HEK293 (cell line): ENCODE measurements around the gene APC2.

Source experiments
- CTCF ChIA-PET: fragments of 350-600 bp; formaldehyde crosslinking; extraction: SDS; loops from one replicate; lab custom pipeline; 2021; ENCODE audit warnings: antibody characterized with exemption; lab: Yijun Ruan, JAX
- POLR2A ChIA-PET: fragments of 300-600 bp; formaldehyde crosslinking; extraction: SDS; loops from one replicate; lab custom pipeline; 2020; ENCODE audit warnings: antibody characterized with exemption, inconsistent platforms; lab: Yijun Ruan, JAX
- H3K27ac ChIP-seq: fragments of 200-500 bp; sonication (Bioruptor generic); 2 replicates; pipeline ENCODE4 v1.5.1; 2014; ENCODE audit warnings: low read depth, low read length, control low read depth, inconsistent platforms; ENCODE audit errors: extremely low read depth
- H3K36me3 ChIP-seq, 2 experiments: fragments of 200-500 bp in 1 of 2; sonication (Bioruptor generic) in 1 of 2; 1 replicate in 1 of 2; 2 replicates in 1 of 2; pipeline ENCODE4 v1.5.1; 2014 to 2017; ENCODE audit warnings: inconsistent platforms in 2 of 2, low read length in 2 of 2; ENCODE audit not compliant: control insufficient read depth in 2 of 2, insufficient read depth in 1 of 2
- H3K4me1 ChIP-seq: fragments of 200-500 bp; sonication (Bioruptor generic); 2 replicates; pipeline ENCODE4 v1.5.1; 2014; ENCODE audit warnings: mild to moderate bottlenecking, low read length, inconsistent platforms; ENCODE audit not compliant: control insufficient read depth, insufficient read depth
- H3K4me3 ChIP-seq: 2 replicates; pipeline ENCODE4 v1.5.1; 2011; ENCODE audit warnings: low read depth, mild to moderate bottlenecking, control low read depth, low read length, moderate library complexity
- H3K9me3 ChIP-seq: fragments of 200-500 bp; sonication (Bioruptor generic); 2 replicates; pipeline ENCODE4 v1.5.1; 2014; ENCODE audit warnings: low read depth, low read length, inconsistent platforms; ENCODE audit not compliant: control insufficient read depth, insufficient read depth
- GLIS2 ChIP-seq: fragments of 450-650 bp; formaldehyde crosslinking; IDR thresholded peaks from 2 replicates; pipeline ENCODE4 v1.5.1; 2016; ENCODE audit warnings: missing biosample characterization, missing genetic modification characterization
- KLF16 ChIP-seq: fragments of 450-650 bp; formaldehyde crosslinking; IDR thresholded peaks from 2 replicates; pipeline ENCODE4 v1.5.1; 2017; ENCODE audit warnings: missing biosample characterization, missing genetic modification characterization
- KLF17 ChIP-seq: fragments of 450-650 bp; formaldehyde crosslinking; IDR thresholded peaks from 2 replicates; pipeline ENCODE4 v1.5.1; 2016; ENCODE audit warnings: missing biosample characterization, missing genetic modification characterization
- KLF7 ChIP-seq: fragments of 450-650 bp; formaldehyde crosslinking; IDR thresholded peaks from 2 replicates; pipeline ENCODE4 v1.5.1; 2016; ENCODE audit warnings: missing biosample characterization, missing genetic modification characterization, borderline replicate concordance
- MZF1 ChIP-seq: fragments of 450-650 bp; formaldehyde crosslinking; IDR thresholded peaks from 2 replicates; pipeline ENCODE4 v1.5.1; 2017; ENCODE audit warnings: missing biosample characterization, missing genetic modification characterization, borderline replicate concordance
- TCF7L2 ChIP-seq: IDR thresholded peaks from 2 replicates; pipeline ENCODE4 v1.6.1; 2011; ENCODE audit warnings: low read depth, mild to moderate bottlenecking, inconsistent platforms, low read length, moderate library complexity, borderline replicate concordance
- WT1 ChIP-seq: fragments of 450-650 bp; formaldehyde crosslinking; IDR thresholded peaks from 2 replicates; pipeline ENCODE4 v1.5.1; 2016; ENCODE audit warnings: missing biosample characterization, missing genetic modification characterization
- ZBTB44 ChIP-seq: fragments of 450-650 bp; IDR thresholded peaks from 2 replicates; pipeline ENCODE4 v1.5.1; 2018; ENCODE audit warnings: missing biosample characterization, mild to moderate bottlenecking, missing genetic modification characterization
- ZBTB7A ChIP-seq: fragments of 450-650 bp; formaldehyde crosslinking; IDR thresholded peaks from 2 replicates; pipeline ENCODE4 v1.5.1; 2016; ENCODE audit warnings: low read depth, missing biosample characterization, missing genetic modification characterization
- ZNF184 ChIP-seq: fragments of 450-650 bp; IDR thresholded peaks from 2 replicates; pipeline ENCODE4 v1.5.1; 2018; ENCODE audit warnings: missing biosample characterization, mild to moderate bottlenecking, missing genetic modification characterization
- ZNF2 ChIP-seq: fragments of 450-650 bp; formaldehyde crosslinking; IDR thresholded peaks from 2 replicates; pipeline ENCODE4 v1.5.1; 2016; ENCODE audit warnings: missing biosample characterization, missing genetic modification characterization
- ZNF211 ChIP-seq: fragments of 450-650 bp; formaldehyde crosslinking; IDR thresholded peaks from 2 replicates; pipeline ENCODE4 v1.5.1; 2016; ENCODE audit warnings: low read depth, missing biosample characterization, missing genetic modification characterization
- ZNF341 ChIP-seq: fragments of 450-650 bp; formaldehyde crosslinking; IDR thresholded peaks from 2 replicates; pipeline ENCODE4; 2016; ENCODE audit warnings: low read depth, missing biosample characterization, missing genetic modification characterization
- ZNF398 ChIP-seq: fragments of 450-650 bp; formaldehyde crosslinking; IDR thresholded peaks from 2 replicates; pipeline ENCODE4 v1.5.1; 2017; ENCODE audit warnings: missing biosample characterization, missing genetic modification characterization
- ZNF501 ChIP-seq: fragments of 450-650 bp; formaldehyde crosslinking; IDR thresholded peaks from 2 replicates; pipeline ENCODE4 v1.5.1; 2016; ENCODE audit warnings: missing biosample characterization, missing genetic modification characterization
- ZNF560 ChIP-seq: fragments of 450-650 bp; formaldehyde crosslinking; IDR thresholded peaks from 2 replicates; pipeline ENCODE4 v1.5.1; 2017; ENCODE audit warnings: missing biosample characterization, missing genetic modification characterization, borderline replicate concordance
- ZNF600 ChIP-seq: fragments of 450-650 bp; formaldehyde crosslinking; IDR thresholded peaks from 2 replicates; pipeline ENCODE4 v1.5.1; 2016; ENCODE audit warnings: missing biosample characterization, missing genetic modification characterization
- ZNF660 ChIP-seq: fragments of 450-650 bp; IDR thresholded peaks from 2 replicates; pipeline ENCODE4 v1.5.1; 2018; ENCODE audit warnings: missing biosample characterization, mild to moderate bottlenecking, missing genetic modification characterization
- ZNF692 ChIP-seq: fragments of 450-650 bp; formaldehyde crosslinking; IDR thresholded peaks from 2 replicates; pipeline ENCODE4 v1.5.1; 2016; ENCODE audit warnings: missing biosample characterization, missing genetic modification characterization
- ZNF701 ChIP-seq: fragments of 450-650 bp; formaldehyde crosslinking; IDR thresholded peaks from 2 replicates; pipeline ENCODE4 v1.5.1; 2016; ENCODE audit warnings: missing biosample characterization, missing genetic modification characterization
- ZNF76 ChIP-seq: fragments of 450-650 bp; formaldehyde crosslinking; IDR thresholded peaks from 2 replicates; pipeline ENCODE4; 2016; ENCODE audit warnings: low read depth, missing biosample characterization, missing genetic modification characterization, borderline replicate concordance
- ZNF776 ChIP-seq: fragments of 450-650 bp; formaldehyde crosslinking; IDR thresholded peaks from 2 replicates; pipeline ENCODE4 v1.5.0; 2017; ENCODE audit warnings: missing biosample characterization, missing genetic modification characterization, borderline replicate concordance
- ZSCAN18 ChIP-seq: fragments of 450-650 bp; formaldehyde crosslinking; IDR thresholded peaks from 2 replicates; pipeline ENCODE4 v1.5.1; 2016; ENCODE audit warnings: missing biosample characterization, missing genetic modification characterization
- ZSCAN30 ChIP-seq: fragments of 450-650 bp; IDR thresholded peaks from 2 replicates; pipeline ENCODE4 v1.5.1; 2018; ENCODE audit warnings: missing biosample characterization, mild to moderate bottlenecking, missing genetic modification characterization, moderate library complexity
- TF ChIP-seq, protein P1 (sequence below): sonication (generic); formaldehyde crosslinking; IDR thresholded peaks from 2 replicates; pipeline ENCODE4 v1.8.1; 2022; ENCODE audit warnings: mild to moderate bottlenecking, moderate library complexity, missing genetic modification reagents

The APC2 gene

DNA sequence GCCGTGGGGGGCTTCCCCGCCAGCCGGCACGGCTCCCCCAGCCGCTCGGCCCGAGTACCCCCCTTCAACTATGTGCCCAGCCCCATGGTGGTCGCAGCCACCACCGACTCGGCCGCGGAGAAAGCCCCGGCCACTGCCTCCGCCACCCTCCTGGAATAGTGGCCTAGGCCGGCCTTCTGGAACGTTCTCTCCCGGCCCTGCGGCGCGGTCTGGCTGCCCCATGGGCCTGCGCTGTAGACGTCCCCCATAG lies 20.1 kb downstream of the APC2 start (continued):
- no peak for TF ChIP-seq TCF7L2
- 0 out of 2 replicates have a peak, but pooled peaks have one; percentile 42 for TF ChIP-seq KLF7 (tag by site-specific recombination)
- TF ChIP-seq ZBTB7A (tag by site-specific recombination): 0 out of 2 replicates have a peak, but pooled peaks have one; percentile 17
- TF ChIP-seq ZNF341 (tag by site-specific recombination): no peak

DNA sequence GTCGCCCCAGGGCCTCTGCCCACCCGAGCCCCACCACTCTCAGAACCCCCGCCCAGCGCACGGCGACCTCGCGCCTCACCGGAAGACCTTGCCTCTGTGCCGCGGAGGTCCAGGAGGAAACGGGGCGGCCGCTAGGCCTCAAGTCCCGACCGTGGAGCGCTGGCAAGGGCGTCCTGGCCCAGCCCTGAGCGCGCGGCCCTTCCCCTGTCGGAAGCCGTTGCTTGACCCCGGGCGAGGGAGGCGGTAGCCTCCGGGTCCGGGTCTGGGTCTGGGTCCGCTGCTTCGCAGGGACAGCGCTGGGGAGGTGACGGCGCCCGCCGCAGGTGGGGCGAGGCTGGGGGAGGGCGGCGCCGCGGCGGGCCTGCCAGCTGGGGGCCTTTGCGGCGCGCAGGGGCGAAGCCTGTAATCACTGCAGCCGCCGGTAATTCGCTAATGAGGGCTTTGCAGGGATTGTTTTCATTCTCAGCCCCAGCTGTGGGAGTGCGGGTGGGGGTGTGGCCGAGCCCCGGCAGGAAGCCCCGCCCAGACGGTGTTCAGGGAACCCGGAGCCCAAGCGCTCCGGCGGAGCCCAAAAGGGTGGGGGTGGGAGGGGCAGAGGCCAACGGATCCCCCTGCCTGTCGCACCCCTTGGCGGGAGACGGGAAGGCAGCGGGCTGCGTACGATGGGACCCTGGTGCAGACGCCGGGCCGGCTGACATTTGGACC lies 20.5 kb downstream of the APC2 start:
- Histone ChIP-seq H3K9me3 (no peaks in the 10 kb centered on the region), H3K27ac (peak overlapping the region; percentile 46; the same call in 1 of the 2 replicates), H3K36me3 (peaks cover 0 to 16% of the 10 kb centered on the region in 2 experiments; a peak in 2 of 3 replicates), H3K4me3 (peak overlapping the region; percentile 28), H3K4me1 (peaks cover 12% of the 10 kb centered on the region)
- POLR2A ChIA-PET: interaction anchor here (1.3 to 2.2 kb wide), 2 partner anchors 11 to 15 kb away, joined by 4 to 6 read pairs; no protein-coding TSS in a partner anchor
- CTCF ChIA-PET: no interaction called here
- no peak; the same call in none of the 2 replicates for TF ChIP-seq KLF16
- 0 out of 2 replicates have a peak, but pooled peaks have one; percentile 37 for TF ChIP-seq ZNF341 (tag by site-specific recombination)
- no peak for TF ChIP-seq ZSCAN18 (tag by site-specific recombination)
- peak; percentile 34; the same call in 1 of the 2 replicates for TF ChIP-seq ZNF600
- TF ChIP-seq ZSCAN30 (tag by site-specific recombination): peak; percentile 62; the same call in 1 of the 2 replicates
- peak; percentile 33; the same call in 1 of the 2 replicates for TF ChIP-seq ZNF76 (tag by site-specific recombination)
- no peak for TF ChIP-seq ZNF211 (tag by site-specific recombination)
- peak; percentile 91 for TF ChIP-seq ZBTB7A (tag by site-specific recombination)
- TF ChIP-seq, protein P1, sequence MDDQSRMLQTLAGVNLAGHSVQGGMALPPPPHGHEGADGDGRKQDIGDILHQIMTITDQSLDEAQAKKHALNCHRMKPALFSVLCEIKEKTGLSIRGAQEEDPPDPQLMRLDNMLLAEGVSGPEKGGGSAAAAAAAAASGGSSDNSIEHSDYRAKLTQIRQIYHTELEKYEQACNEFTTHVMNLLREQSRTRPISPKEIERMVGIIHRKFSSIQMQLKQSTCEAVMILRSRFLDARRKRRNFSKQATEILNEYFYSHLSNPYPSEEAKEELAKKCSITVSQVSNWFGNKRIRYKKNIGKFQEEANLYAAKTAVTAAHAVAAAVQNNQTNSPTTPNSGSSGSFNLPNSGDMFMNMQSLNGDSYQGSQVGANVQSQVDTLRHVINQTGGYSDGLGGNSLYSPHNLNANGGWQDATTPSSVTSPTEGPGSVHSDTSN (CRISPR knock-in tag): 0 out of 2 replicates have a peak, but pooled peaks have one; percentile 50
- peak; percentile 75 for TF ChIP-seq ZNF660 (tag by site-specific recombination)
- TF ChIP-seq TCF7L2: peak; percentile 62; the same call in 1 of the 2 replicates
- TF ChIP-seq WT1 (tag by site-specific recombination): peak; percentile 34; the same call in 1 of the 2 replicates
- peak; percentile 41 for TF ChIP-seq GLIS2 (tag by site-specific recombination)
- TF ChIP-seq ZNF776 (tag by site-specific recombination): no peak
- peak; percentile 54; the same call in 1 of the 2 replicates for TF ChIP-seq ZNF560 (tag by site-specific recombination)
- peak; percentile 54; the same call in 1 of the 2 replicates for TF ChIP-seq MZF1 (tag by site-specific recombination)
- no peak for TF ChIP-seq ZNF701 (tag by site-specific recombination)
- TF ChIP-seq ZNF2 (tag by site-specific recombination): 0 out of 2 replicates have a peak, but pooled peaks have one; percentile 32
- TF ChIP-seq ZNF501 (tag by site-specific recombination): no peak
- TF ChIP-seq ZNF184 (tag by site-specific recombination): peak; percentile 84; the same call in 1 of the 2 replicates
- TF ChIP-seq ZNF398 (tag by site-specific recombination): peak; percentile 36; the same call in 1 of the 2 replicates
- peak; percentile 95 for TF ChIP-seq ZBTB44 (tag by site-specific recombination)
- TF ChIP-seq ZNF692 (tag by site-specific recombination): no peak; the same call in 1 of the 2 replicates
- peak; percentile 68; the same call in 1 of the 2 replicates for TF ChIP-seq KLF17 (tag by site-specific recombination)
